Kidney glomerular epithelial cell (primary cell): ENCODE measurements around the gene TDRD5.

Experiments used
- DNase-seq: peaks from one replicate; lab custom pipeline; 2025; lab: John Stamatoyannopoulos, UW

TDRD5 gene

GRCh38 chr1:179591592-179592580 lies at the start of gene TDRD5:
TDRD5 (plus strand) TSS chr1:179591832; CDS start chr1:179592616, 784 bp downstream.
- DNase-seq, result no peak

DNA sequence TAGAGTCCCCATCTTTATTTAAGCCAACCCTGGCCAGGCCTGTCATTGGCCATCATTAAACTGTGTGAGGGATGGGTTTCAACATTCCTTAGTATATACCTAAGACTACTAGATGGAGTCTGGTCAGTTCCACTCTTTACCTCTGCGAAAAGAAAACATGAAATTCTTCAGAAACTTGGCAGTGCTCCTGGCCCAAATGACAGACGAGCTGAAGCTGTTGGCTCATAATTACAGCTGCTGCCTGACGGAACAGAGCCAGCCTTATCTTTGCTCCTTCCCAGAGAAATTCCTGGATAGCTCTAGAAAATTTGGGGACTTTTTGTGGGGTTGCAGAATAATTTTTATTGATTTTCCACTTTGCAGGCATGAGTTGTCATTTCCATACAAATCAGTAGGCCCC lies 46.3 kb upstream of the TDRD5 start:
- no peak for DNase-seq

GRCh38 chr1:179547021-179547535 lies 44.6 kb upstream of the TDRD5 start:
- no peak for DNase-seq

DNA sequence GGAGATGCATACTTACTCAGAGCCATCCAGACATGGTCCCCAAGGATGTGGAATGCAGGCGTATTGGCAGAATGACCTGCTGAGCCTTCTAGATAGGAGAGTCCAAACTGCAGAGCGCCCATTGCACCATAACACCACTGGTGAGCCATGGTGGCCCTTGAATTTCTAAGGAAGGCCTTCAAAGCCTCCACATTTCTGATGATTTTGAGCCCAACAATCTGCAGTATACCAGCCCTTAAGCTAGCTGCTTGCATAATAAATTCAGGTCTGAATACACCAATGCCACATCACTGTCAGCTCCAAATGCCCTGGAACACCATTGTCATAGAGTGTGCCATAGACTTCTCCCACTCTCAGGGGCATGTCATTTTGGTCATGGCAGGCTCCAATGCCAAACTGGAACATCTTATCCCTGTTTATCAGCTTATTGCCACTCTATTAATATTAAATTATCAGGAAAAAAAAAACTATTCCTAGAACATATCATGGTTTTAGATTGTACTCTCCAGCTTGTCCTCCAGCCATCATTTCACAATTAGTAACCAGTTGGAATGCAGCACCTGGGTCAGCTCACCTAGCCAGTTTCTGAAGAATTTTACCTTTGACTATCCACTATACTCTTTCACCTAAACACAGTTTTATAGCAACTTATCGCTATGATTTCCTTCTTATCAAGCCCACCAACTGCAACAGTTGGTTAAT lies 42.8 kb upstream of the TDRD5 start:
- DNase-seq, result no peak

DNA sequence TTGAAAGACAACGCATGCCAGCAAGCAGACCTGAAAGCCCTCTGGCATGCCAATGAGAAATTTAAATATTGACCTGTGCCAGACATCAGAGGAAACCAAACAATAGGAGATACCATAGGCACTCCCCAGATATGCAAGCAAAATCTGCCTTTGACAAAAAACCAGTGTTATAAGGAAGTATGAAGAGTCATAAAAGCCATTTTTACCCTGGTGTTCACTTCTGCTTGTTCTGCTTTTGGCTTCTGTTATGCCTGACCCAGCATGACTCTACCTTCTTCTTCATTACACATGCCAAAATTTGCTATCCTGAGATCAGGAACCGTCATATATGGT lies 42.3 kb upstream of the TDRD5 start:
- DNase-seq, result no peak

GRCh38 chr1:179550746-179551682 lies 40.6 kb upstream of the TDRD5 start:
- no peak for DNase-seq

GRCh38 chr1:179554427-179554826 lies 37.2 kb upstream of the TDRD5 start:
- no peak for DNase-seq

DNA sequence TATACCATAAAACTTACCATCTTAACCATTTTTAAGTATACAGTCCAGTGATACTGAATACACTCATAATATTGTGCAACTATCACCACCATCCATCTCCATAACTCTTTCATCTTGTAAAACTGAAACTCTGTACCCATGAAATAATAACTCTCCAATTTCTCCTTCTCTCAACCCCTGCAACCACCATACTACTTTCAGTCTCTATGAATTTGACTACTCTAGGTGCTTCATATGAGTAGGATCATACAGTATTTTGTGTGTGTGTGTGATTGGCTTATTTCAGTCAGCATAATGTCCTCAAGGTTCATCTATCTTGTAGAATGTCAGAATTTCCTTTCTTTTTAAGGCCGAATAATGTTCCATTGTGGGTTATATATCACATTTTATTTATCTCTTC lies 33.6 kb upstream of the TDRD5 start:
- no peak for DNase-seq

- no peak for DNase-seq
Observed at GRCh38 chr1:179575497-179576314, 15.9 kb upstream of the TDRD5 start, which contains the start of gene NPHS2. NPHS2 (minus strand) TSS chr1:179575948; CDS start chr1:179575864, 84 bp downstream.

DNA sequence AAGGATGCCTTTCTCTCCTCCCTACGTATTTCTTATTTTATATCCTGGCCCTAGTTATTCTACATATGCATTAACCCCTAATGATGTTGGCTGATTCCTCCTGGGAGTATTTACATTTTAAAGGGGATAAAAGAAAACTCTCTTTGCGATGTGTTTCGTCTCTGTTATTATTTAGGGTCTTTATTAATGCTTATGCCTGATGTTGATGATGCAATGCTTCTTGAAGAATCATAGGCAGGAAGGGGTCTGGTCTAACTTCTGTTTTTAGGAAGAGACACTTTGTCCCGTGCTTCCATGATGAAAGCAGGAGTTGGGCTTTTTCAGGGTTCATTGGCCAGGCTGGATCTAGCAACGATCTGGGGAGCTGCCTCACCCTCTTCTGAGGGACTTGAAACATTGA lies 15.1 kb upstream of the TDRD5 start:
- DNase-seq, result no peak

DNA sequence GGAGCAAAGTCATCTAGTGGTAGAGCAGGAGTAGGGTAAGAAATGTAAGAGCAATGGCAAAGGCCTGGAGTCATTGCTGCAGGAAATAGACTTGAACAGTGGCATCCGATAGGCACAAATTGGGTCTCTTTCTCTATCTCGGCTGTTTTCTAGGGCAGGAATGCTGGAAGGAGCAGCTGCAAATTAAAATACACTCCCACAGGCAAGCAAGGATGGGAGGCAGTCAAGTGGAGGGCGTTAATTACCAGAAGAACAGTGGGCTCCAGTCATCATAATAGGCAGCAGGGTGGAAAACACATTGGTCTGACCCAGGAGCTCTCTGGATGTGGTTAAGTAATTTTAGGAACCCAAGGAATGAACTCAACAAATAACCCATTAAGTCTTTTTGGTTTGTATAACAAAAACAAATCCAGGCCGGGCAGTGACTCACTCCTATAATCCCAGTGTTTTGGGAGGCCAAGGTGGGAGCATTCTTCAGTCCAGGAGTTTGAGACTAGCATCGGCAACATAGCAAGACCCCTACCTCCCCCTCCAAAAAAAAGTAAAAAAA lies 7.8 kb upstream of the TDRD5 start:
- peak; percentile 14 for DNase-seq

- DNase-seq, result peak; percentile 35
Observed at GRCh38 chr1:179586107-179586823, 5.4 kb upstream of the TDRD5 start.

GRCh38 chr1:179587336-179587735 lies 4.3 kb upstream of the TDRD5 start:
- DNase-seq, result no peak

- DNase-seq, result no peak
Observed at GRCh38 chr1:179588425-179589024, 3.1 kb upstream of the TDRD5 start.

- DNase-seq, result peak; percentile 84
Observed at GRCh38 chr1:179589509-179589908, 2.1 kb upstream of the TDRD5 start.

- DNase-seq, result no peak
Observed at GRCh38 chr1:179590671-179591070, 961 bp upstream of the TDRD5 start.

GRCh38 chr1:179591253-179591591 lies 410 bp upstream of the TDRD5 start:
- no peak for DNase-seq

- DNase-seq, result no peak
Observed at GRCh38 chr1:179598631-179599030, 7.0 kb downstream of the TDRD5 start.

DNA sequence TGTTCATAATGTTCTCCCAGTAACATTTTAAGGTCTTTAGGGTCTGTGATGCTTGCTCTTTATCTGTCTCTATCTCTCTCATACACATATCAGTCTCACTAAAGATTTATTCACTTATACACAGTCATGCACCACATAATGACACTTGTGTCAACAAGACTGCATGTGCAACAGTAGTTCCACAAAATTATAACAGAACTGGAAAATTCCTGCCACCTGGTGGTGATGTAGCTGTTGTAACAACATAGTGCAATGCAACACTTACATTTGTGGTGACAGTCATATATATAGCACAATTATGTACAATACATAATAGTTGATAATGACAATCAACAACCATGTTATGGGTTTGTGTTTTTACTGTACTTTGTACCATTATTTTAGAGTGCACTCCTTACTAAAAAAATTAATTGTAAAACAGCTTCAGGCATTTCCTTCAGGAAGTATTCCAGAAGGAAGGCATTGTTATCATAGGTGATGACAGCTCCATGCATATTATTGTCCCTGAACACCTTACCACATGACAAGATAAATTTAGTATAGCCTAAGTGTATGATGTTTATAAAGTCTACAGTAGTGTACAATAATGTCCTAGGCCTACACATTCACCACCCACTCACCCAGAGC lies 8.1 kb downstream of the TDRD5 start:
- DNase-seq, result peak; percentile 7
